ENCODE measurements around the gene WDR31.
"Not testable (repeated sequence)": the region's sequence is repeated elsewhere in the genome, so short reads cannot be mapped to it uniquely, and the experiment has no call there.

The WDR31 gene

GRCh38 chr9:113340011-113340699 lies at the start of gene WDR31:
WDR31 (minus strand) TSS chr9:113340275; CDS start chr9:113332022, 8,253 bp downstream.
- peak; percentile 65 for DNase-seq (ENCODE audit: low read depth)

GRCh38 chr9:113389451-113389850 lies 49.4 kb upstream of the WDR31 start:
- no peak for DNase-seq (ENCODE audit: low read depth)

GRCh38 chr9:113388833-113389232 lies 48.8 kb upstream of the WDR31 start:
- no peak for DNase-seq (ENCODE audit: low read depth)

- DNase-seq (ENCODE audit: low read depth): no peak
Measured at GRCh38 chr9:113387560-113388230, 47.6 kb upstream of the WDR31 start.

- no peak for DNase-seq (ENCODE audit: low read depth)
Measured at GRCh38 chr9:113386571-113387393, 46.7 kb upstream of the WDR31 start.

- no peak for DNase-seq (ENCODE audit: low read depth)
Measured at GRCh38 chr9:113381909-113382411, 41.9 kb upstream of the WDR31 start.

GRCh38 chr9:113381441-113381840 lies 41.4 kb upstream of the WDR31 start:
- not testable (repeated sequence) for DNase-seq (ENCODE audit: low read depth)

DNA sequence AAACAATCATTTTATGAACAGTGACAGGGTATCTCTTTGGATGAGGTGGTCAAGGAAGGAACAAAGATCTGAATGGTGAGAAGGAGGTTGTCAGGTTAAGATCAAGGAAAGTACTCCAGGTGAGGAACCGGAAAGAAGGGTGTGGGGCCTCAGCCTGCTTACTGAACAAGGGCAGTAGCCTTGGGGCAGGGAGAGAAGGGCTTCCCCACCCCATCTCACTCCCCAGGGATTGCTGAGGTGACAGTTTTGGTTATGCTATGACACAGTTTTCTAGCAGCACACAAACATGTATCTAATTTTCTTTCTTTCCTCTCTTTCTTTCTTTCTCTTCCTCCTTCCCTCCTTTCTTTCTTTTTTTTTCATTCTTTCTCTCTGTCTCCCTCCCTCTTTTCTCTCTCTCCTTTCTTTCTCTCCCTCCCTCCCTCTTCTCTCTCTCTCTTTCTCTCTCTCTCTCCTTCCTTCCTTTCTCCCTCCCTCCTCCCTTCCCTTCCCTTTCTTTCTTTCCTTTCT lies 40.8 kb upstream of the WDR31 start:
- DNase-seq (ENCODE audit: low read depth): no peak

GRCh38 chr9:113379829-113380210 lies 39.7 kb upstream of the WDR31 start:
- DNase-seq (ENCODE audit: low read depth): not testable (repeated sequence)

DNA sequence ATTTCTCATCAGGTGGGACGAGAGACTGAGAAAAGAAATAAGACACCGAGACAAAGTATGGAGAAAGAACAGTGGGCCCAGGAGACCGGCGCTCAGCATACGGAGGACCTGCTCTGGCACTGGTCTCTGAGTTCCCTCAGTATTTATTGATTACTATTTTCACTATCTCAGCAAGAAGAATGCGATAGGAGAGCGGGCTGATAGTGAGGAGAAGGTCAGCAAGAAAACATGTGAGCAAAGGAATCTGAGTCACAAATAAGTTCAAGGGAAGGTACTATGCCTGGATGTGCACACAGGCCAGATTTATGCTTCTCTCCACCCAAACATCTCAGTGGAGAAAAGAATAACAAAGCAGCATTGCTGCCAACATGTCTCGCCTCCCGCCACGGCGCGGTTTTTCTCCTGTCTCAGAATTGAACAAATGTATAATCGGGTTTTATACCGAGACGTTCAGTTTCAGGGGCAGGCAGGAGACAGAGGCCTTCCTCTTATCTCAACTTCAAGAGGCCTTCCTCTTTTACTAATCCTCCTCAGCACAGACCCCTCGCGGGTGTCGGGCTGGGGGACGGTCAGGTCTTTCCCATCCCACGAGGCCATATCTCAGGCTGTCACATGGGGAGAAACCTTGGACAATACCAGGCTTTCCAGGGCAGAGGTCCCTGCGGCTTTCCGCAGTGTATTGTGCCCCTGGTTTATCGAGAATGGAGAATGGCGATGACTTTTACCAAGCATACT lies 39.2 kb upstream of the WDR31 start:
- DNase-seq (ENCODE audit: low read depth): not testable (repeated sequence)

GRCh38 chr9:113376634-113377567 lies 36.8 kb upstream of the WDR31 start, which contains the start of gene HDHD3:
HDHD3 (minus strand) TSS chr9:113376986; CDS start chr9:113374354, 2,632 bp downstream.
- DNase-seq (ENCODE audit: low read depth): peak; percentile 46

DNA sequence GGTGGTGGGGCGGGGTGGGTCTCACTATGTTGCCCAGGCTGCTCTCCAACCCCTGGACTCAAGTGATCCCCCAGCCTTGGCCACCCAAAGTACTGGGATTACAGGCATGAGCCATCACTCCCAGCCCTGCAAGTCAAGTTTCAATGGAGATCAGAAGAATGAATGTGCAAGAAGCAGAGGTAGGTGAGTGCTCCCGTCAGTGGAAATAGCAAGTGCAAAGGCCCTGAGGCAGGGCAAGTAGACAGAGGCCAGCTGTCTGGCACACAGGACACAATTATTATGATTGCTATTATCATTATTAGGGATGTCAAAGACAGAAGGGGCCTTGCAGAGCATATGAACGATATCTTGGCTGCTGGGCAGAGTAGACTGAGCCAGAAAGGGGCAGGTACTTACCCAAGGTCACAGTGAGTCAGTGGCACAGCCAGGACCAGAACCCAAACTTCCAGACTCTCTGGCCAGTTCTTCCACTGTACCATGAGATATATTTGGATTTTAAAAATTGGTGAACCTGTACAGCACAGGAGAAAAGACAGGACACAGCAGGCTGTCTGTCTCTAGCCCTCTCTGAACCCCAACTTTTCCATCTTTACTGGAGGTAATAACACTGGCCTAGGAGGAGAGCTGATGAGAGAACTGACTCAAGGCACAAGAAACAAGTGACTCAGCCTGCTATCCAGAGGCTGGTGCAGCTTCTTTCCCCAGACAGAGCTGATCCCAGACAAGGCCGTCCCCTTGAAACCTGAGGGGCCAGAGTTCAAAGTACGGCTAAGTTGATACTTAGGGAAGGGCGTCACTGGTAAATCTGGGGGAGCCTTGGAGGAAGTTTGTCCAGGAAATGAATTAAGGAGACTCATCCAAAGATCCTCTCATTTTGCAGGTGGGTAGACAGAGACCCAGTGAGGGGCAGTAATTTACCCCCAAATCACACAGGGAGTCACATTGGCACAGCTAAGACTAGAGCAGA lies 35.3 kb upstream of the WDR31 start:
- no peak for DNase-seq (ENCODE audit: low read depth)

GRCh38 chr9:113373676-113374392 lies 33.8 kb upstream of the WDR31 start:
- DNase-seq (ENCODE audit: low read depth): no peak

DNA sequence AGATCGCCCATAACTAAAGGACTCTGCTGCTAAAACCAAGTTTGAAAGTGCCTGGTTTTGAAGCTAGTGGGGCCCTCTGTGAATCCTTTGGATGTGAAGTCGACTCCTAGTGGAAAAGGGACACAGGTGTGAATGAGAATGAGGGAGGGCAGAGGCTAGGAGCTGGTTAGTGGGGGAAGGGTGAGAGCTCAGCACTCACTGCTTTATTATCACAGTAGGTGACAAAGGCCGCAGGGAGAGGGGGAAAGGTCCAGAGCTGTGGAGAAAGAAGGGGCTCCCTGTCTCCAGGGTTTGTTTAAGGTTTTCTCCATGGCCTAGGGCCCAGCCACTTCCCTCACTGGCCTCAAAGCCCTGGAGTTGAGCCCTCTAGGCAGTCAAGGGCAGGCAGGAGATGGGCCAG lies 33.2 kb upstream of the WDR31 start:
- no peak for DNase-seq (ENCODE audit: low read depth)

- DNase-seq (ENCODE audit: low read depth): no peak
Measured at GRCh38 chr9:113372059-113372458, 32.0 kb upstream of the WDR31 start.

GRCh38 chr9:113370806-113371325 lies 30.8 kb upstream of the WDR31 start:
- no peak for DNase-seq (ENCODE audit: low read depth)

- DNase-seq (ENCODE audit: low read depth): no peak
Measured at GRCh38 chr9:113369855-113370140, 29.7 kb upstream of the WDR31 start.
